ENCODE measurements around the gene OLFML2B. TPM values are rescaled to one million over a fixed set of nuclear protein-coding genes. Genes with fewer than 3 reads are reported as not detected.

OLFML2B gene
- total RNA-seq, 1 donor from 2014 or later = 0.85 TPM

DNA sequence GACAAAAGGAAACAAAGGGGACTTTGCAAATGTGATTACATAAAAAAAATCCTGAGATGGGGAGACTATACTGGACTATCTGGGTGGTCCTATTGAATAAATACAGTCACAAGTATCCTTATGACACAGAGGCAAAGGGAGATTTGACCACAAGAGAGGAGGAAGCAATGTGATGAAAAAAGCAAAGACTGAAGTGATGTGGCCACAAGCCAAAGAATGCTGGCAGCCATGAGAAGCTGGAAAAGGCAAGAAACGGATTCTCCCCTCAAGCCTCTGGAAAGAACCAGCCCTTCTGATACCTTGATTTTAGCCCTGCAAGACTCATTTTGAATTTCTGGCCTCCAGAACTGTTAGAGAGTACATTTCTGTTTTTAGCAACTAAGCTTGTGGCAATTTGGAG is 36.4 kb downstream of the OLFML2B start:
- Mint-ChIP-seq H3K27me3 (ENCODE audit: unreplicated experiment) (peaks cover 16% of the 10 kb centered on the region), H3K4me3 (ENCODE audit: unreplicated experiment) (no peak overlapping the region), H3K9me3 (ENCODE audit: unreplicated experiment) (peaks cover 4% of the 10 kb centered on the region), H3K36me3 (ENCODE audit: low read depth, unreplicated experiment) (peaks cover 8% of the 10 kb centered on the region), H3K27ac (ENCODE audit: unreplicated experiment) (no peak overlapping the region), H3K4me1 (ENCODE audit: unreplicated experiment) (peaks cover 4% of the 10 kb centered on the region)
- TF ChIP-seq, protein P1, sequence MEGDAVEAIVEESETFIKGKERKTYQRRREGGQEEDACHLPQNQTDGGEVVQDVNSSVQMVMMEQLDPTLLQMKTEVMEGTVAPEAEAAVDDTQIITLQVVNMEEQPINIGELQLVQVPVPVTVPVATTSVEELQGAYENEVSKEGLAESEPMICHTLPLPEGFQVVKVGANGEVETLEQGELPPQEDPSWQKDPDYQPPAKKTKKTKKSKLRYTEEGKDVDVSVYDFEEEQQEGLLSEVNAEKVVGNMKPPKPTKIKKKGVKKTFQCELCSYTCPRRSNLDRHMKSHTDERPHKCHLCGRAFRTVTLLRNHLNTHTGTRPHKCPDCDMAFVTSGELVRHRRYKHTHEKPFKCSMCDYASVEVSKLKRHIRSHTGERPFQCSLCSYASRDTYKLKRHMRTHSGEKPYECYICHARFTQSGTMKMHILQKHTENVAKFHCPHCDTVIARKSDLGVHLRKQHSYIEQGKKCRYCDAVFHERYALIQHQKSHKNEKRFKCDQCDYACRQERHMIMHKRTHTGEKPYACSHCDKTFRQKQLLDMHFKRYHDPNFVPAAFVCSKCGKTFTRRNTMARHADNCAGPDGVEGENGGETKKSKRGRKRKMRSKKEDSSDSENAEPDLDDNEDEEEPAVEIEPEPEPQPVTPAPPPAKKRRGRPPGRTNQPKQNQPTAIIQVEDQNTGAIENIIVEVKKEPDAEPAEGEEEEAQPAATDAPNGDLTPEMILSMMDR (IDR thresholded peaks at IDR 0.05; ENCODE audit: unreplicated experiment) = no peak
- no peak for DNase-seq (ENCODE audit: low spot score)

DNA sequence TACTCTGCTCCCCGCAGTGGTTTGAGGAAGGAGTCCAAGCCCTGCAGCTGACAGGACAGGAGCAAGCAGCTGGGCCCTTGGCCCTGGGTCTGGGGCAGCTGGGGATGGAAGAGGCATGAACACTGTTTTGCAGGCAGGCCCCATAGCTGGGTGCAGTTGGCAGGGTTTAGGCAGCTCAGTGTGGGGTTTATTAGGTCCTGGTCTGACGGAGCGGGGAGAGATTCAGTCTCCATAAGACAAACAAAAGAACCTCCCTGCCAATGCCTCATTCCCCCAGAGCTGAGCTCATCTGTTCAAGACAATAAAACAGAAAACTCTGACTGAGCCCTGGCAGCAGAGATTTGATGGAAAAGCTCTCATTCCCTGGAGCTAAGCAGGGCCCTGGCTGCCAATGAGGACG is 37.3 kb downstream of the OLFML2B start:
- H3K27ac Mint-ChIP-seq (ENCODE audit: unreplicated experiment) = no peak overlapping the region
- no peak overlapping the region for H3K4me3 Mint-ChIP-seq (ENCODE audit: unreplicated experiment)
- peaks cover 16% of the 10 kb centered on the region for H3K27me3 Mint-ChIP-seq (ENCODE audit: unreplicated experiment)
- H3K4me1 Mint-ChIP-seq (ENCODE audit: unreplicated experiment) = peaks cover 4% of the 10 kb centered on the region
- DNase-seq (ENCODE audit: low spot score) = no peak
- peaks cover 8% of the 10 kb centered on the region for H3K36me3 Mint-ChIP-seq (ENCODE audit: low read depth, unreplicated experiment)
- TF ChIP-seq, protein P1 (IDR thresholded peaks at IDR 0.05; ENCODE audit: unreplicated experiment) = no peak
- peaks cover 4% of the 10 kb centered on the region for H3K9me3 Mint-ChIP-seq (ENCODE audit: unreplicated experiment)

DNA sequence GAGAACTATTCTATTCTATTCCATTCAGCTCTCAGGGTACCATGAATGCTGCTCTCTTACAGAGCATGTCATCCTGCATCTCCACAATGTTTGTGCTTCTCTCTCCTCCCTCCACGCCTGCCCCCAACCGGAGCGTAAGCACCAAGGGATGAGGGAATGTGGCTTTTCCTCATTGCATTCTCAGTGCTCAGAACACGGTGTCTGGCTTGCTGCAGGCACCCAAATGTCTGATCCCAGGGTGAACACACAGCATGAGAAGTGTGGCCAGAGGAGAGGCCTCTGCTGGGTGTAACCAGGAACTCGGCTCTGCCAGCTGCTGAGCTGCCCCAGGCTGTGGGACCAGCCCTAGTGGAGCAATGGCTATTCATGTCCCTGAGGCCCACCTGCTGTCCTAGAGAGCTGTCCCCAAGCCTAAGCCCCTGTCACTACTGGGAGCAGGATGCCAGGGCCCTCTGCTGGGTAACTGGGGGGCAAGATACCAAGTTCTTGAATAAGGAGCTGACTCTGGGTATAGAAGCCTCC is 38.3 kb downstream of the OLFML2B start:
- DNase-seq (ENCODE audit: low spot score) = no peak
- TF ChIP-seq, protein P1 (IDR thresholded peaks at IDR 0.05; ENCODE audit: unreplicated experiment) = no peak
- peaks cover 16% of the 10 kb centered on the region for H3K27me3 Mint-ChIP-seq (ENCODE audit: unreplicated experiment)
- H3K4me3 Mint-ChIP-seq (ENCODE audit: unreplicated experiment) = no peak overlapping the region
- H3K9me3 Mint-ChIP-seq (ENCODE audit: unreplicated experiment) = peaks cover 4% of the 10 kb centered on the region
- peaks cover 4% of the 10 kb centered on the region for H3K4me1 Mint-ChIP-seq (ENCODE audit: unreplicated experiment)
- H3K27ac Mint-ChIP-seq (ENCODE audit: unreplicated experiment) = no peak overlapping the region
- peaks cover 8% of the 10 kb centered on the region for H3K36me3 Mint-ChIP-seq (ENCODE audit: low read depth, unreplicated experiment)

DNA sequence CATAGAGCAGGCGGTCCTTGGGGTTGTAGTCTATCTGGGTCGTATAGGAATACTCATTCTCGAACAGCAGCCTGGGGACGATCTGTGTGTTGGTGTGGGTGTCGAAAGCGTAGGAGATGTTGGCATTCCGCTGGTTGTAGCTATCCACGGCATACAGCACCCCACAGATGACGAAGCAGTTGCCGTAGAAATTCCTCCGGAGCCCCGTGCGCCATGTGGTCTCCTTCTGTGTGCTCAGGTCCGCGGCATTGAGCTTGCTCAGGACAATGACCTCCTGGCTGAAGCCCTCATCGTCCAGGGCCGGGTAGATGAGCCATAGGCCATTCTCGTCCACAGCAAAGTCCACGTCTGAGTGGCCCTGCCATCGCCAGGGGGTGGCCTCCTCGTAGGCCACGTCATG is 39.9 kb downstream of the OLFML2B start:
- peaks cover 4% of the 10 kb centered on the region for H3K9me3 Mint-ChIP-seq (ENCODE audit: unreplicated experiment)
- H3K4me3 Mint-ChIP-seq (ENCODE audit: unreplicated experiment) = no peak overlapping the region
- TF ChIP-seq, protein P1 (IDR thresholded peaks at IDR 0.05; ENCODE audit: unreplicated experiment) = no peak
- no peaks in the 10 kb centered on the region for H3K4me1 Mint-ChIP-seq (ENCODE audit: unreplicated experiment)
- H3K27ac Mint-ChIP-seq (ENCODE audit: unreplicated experiment) = no peak overlapping the region
- H3K27me3 Mint-ChIP-seq (ENCODE audit: unreplicated experiment) = peaks cover 12% of the 10 kb centered on the region
- peaks cover 5% of the 10 kb centered on the region for H3K36me3 Mint-ChIP-seq (ENCODE audit: low read depth, unreplicated experiment)
- no peak for DNase-seq (ENCODE audit: low spot score)

DNA sequence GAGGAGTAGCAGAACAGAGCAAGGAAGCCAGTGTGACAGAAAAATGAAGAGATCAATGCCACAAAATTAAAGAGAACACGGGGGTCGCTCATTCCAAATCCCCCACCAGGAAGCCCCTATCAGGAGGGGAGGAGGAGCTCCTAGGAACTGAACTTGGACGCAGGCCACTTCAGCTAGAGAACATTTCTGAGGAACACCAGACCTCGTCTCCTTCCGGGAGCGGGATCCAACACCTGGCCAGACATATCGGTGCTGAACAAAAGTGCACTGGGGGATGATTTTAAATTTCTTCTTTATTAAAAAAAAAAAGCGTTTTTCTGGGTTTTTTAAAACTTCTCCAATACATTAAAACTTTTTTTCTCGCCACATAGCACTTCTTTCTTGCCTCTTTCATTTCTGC is 40.8 kb downstream of the OLFML2B start:
- no peak for DNase-seq (ENCODE audit: low spot score)
- Mint-ChIP-seq H3K27me3 (ENCODE audit: unreplicated experiment) (peaks cover 13% of the 10 kb centered on the region), H3K4me1 (ENCODE audit: unreplicated experiment) (no peaks in the 10 kb centered on the region), H3K9me3 (ENCODE audit: unreplicated experiment) (peaks cover 4% of the 10 kb centered on the region), H3K27ac (ENCODE audit: unreplicated experiment) (no peak overlapping the region), H3K4me3 (ENCODE audit: unreplicated experiment) (no peak overlapping the region), H3K36me3 (ENCODE audit: low read depth, unreplicated experiment) (peaks cover 5% of the 10 kb centered on the region)
- TF ChIP-seq, protein P1 (IDR thresholded peaks at IDR 0.05; ENCODE audit: unreplicated experiment) = no peak

Measured in endothelial cell (in vitro differentiated cells).